NCI-H446 (cell line): ENCODE results near the gene AVP.

Source experiments
- DNase-seq, 2 experiments: peaks; one replicate each; lab custom pipeline; 2025; lab: John Stamatoyannopoulos, UW

Gene AVP

GRCh38 chr20:3047486-3048419 is 36.8 kb downstream of the AVP start:
- no peak for DNase-seq

DNA sequence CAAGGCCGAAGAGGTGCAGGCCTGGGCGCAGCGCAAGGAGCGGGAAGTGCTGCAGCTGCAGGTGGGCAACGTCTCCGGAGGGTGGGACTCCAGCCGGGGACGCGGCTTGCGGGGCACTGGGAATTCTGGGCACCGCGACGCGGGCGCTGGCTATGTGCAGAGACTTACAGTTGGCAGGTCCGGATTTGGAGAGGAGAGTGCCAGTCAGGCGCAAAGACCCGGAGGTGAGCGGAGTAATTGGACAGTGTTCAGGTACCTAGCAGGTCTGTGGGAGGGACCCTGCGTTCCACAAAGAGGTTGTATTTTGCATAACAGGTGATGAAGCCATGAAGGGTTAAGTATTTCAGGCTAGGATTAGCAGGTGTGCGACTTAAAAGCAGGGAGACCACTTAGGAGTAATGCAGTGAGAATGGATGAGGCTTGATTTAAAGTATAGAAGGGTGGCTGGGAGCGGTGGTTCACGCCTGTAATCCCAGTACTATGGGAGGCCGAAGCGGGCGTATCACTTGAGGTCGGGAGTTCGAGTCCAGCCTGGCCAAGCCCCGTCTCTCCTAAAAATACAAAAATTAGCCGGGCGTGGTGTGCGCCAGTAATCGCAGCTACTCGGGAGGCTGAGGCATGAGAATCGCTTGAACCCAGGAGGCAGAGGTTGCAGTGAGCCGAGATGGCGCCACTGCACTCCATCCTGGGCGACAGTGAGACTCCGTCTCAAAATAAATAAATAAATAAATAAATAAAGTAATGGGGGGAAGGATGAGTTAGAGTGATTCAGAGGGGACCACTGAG is 37.7 kb downstream of the AVP start:
- no peak for DNase-seq

GRCh38 chr20:3045816-3046676 is 38.5 kb downstream of the AVP start, which contains the start of gene MRPS26:
MRPS26 (plus strand) TSS chr20:3046052; CDS start chr20:3046069, 17 bp downstream.
- DNase-seq = peak; percentile 58 to 86

- DNase-seq = no peak
Observed at GRCh38 chr20:3045042-3045815, 39.3 kb downstream of the AVP start.

DNA sequence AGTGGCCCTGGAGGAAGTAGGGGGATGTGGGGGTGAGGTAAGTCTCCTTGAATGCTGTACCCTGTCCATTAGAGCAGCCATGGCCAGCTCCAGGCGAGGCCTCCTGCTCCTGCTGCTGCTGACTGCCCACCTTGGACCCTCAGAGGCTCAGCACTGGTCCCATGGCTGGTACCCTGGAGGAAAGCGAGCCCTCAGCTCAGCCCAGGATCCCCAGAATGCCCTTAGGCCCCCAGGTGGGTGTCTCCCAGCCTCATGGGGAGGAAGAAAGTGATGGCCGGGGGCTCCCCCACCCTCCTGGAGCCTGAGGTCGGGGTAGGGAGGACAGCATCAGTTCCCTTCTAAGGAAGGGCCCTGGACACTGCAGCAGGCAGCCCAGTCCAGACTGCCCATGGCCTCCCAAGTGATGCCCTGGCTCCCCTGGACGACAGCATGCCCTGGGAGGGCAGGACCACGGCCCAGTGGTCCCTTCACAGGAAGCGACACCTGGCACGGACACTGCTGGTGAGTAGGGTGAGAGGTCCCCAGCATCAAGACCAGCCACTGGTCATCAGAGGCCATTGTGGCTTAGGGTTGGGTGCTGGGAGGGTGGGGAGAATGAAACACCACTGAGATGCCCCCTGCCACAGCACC is 40.1 kb downstream of the AVP start:
- no peak for DNase-seq

DNA sequence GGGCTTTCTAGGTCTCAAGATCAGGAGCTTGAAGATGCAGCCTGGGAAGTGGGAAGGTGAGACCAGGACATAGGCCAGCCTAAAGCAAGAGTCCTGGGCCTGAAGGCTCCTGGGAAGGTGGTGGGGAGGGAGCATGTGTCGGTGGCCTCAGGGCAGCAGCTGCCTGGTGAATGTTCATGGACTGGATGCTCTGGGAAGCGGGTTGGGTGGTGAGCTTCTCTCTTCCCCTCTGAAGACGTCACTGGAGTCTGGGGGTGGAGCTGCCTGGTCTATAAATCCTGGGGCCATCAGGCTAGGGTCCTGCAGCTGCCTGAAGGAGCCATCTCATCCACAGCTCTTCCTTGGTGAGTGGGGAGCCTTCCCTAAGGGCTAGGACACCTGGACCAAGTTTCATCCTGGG is 41.2 kb downstream of the AVP start, which contains the start of gene GNRH2:
GNRH2 (plus strand) TSS at position 301 of the 400 bp plus-strand sequence. CDS start 793 bp downstream, outside the sequence.
- DNase-seq = no peak

DNA sequence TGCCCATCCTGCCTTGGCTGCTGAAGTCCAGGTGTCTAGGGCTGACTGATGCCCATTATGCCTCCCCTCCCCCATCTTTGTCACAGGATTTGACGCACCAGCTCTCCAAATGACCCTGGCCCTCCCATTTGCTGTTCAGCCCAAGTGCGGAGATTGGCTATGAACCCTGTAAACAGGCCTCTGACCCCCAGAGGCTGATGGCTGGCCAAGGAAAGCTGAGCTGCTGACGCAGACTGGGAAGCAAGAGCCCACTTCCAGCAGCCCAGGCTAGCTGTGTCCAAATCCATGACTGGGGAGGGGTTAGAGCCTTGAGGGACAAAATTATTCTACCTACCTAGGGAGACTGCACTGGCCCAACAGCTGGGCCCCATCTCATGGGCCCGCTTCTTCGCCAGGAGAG is 41.9 kb downstream of the AVP start:
- no peak for DNase-seq

DNA sequence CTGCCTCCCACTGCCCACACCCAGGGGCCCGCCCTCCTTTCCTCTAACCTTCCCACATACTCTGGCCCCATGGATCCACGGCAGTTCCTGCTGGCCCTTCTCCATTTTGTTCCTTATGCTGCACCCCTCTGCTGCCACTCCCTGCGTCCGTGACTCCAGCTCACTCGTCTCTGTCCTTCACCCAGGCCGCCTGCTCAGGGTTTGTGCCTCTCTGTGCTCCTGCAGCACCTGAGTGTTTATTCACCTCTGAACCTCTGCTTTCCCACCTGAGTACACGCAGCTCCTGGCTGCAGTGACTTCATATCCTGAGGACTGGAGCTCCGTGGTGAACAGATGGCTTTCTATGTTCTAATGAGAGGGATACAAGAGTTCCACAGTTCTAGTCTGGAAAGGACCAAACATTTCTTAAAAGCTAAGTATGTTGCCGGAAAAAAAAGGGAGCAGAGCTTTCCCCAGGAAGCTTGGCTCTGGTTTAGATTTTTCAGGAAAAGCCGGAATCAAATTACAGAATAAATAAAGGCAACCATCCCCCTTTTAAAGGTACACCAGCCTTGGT is 42.6 kb downstream of the AVP start:
- DNase-seq = no peak

- no peak for DNase-seq
Observed at GRCh38 chr20:3040086-3040485, 44.4 kb downstream of the AVP start.

DNA sequence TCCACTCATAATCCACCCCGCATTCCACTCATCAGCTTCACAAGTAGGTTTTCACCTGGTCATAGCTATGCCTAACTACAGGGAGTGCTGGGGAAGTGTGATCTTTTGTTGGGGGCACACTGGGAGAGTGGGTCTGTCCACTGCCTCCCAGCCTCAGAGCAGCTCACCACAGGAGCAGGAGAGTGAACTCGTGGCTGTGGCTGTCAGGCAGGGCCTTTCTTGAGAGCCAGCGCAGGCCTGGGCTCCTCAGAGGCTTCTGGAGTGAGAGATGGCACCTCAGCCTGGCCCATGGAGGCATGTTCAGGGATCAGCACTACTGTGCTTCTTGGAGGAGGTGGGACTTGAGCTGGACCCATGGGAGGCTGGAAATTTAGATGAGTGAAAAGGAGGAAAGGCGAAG is 45.1 kb downstream of the AVP start:
- no peak for DNase-seq

GRCh38 chr20:3038454-3038853 is 46.1 kb downstream of the AVP start:
- DNase-seq = no peak

GRCh38 chr20:3037654-3038053 is 46.9 kb downstream of the AVP start:
- DNase-seq = no peak

- no peak for DNase-seq
Observed at GRCh38 chr20:3032624-3033023, 51.9 kb downstream of the AVP start.
